GM21529 (cell line): ENCODE results near the gene CCL15.
"Not testable (repeated sequence)": the region's sequence is repeated elsewhere in the genome, so short reads cannot be mapped to it uniquely, and the experiment has no call there.

Experiments
- ATAC-seq: cut with Tn5 transposase; IDR thresholded peaks from one replicate; pipeline ENCODE4 v1.9.1; 2021; ENCODE audit not compliant: unreplicated experiment

CCL15 gene

GRCh38 chr17:35995346-35995745 lies 6.0 kb downstream of the CCL15 start:
- ATAC-seq, result not testable (repeated sequence)

GRCh38 chr17:35991075-35991474 lies 10.3 kb downstream of the CCL15 start:
- ATAC-seq, result no peak

GRCh38 chr17:35988164-35988563 lies 13.2 kb downstream of the CCL15 start:
- ATAC-seq, result no peak

GRCh38 chr17:35986643-35987042 lies 14.7 kb downstream of the CCL15 start, which contains the start of gene CCL14:
Gene CCL14 (minus strand): TSS chr17:35986729. CDS start chr17:35986649, 80 bp downstream.
- no peak for ATAC-seq

- no peak for ATAC-seq
Measured at GRCh38 chr17:35984140-35984539, 17.2 kb downstream of the CCL15 start.

GRCh38 chr17:35982409-35983191 lies 18.8 kb downstream of the CCL15 start:
- ATAC-seq, result no peak

GRCh38 chr17:35981908-35982330 lies 19.4 kb downstream of the CCL15 start:
- ATAC-seq, result no peak

- ATAC-seq, result no peak
Measured at GRCh38 chr17:35981246-35981645, 20.1 kb downstream of the CCL15 start, which contains the start of gene CCL16. Gene CCL16 (minus strand): TSS chr17:35981497. CDS start chr17:35981420, 77 bp downstream.

GRCh38 chr17:35978346-35978745 lies 23.0 kb downstream of the CCL15 start:
- ATAC-seq, result no peak

- no peak for ATAC-seq
Measured at GRCh38 chr17:35977509-35977908, 23.8 kb downstream of the CCL15 start.

GRCh38 chr17:35973333-35974260 lies 27.8 kb downstream of the CCL15 start:
- no peak for ATAC-seq

GRCh38 chr17:35972945-35973332 lies 28.4 kb downstream of the CCL15 start:
- ATAC-seq, result no peak

GRCh38 chr17:35972535-35972934 lies 28.8 kb downstream of the CCL15 start:
- ATAC-seq, result no peak

GRCh38 chr17:35972066-35972465 lies 29.3 kb downstream of the CCL15 start:
- no peak for ATAC-seq

GRCh38 chr17:35969558-35970380 lies 31.6 kb downstream of the CCL15 start:
- no peak for ATAC-seq

- no peak for ATAC-seq
Measured at GRCh38 chr17:35968520-35969054, 32.8 kb downstream of the CCL15 start.

- ATAC-seq, result no peak
Measured at GRCh38 chr17:35965272-35965671, 36.1 kb downstream of the CCL15 start.

GRCh38 chr17:35963663-35964062 lies 37.7 kb downstream of the CCL15 start:
- no peak for ATAC-seq

GRCh38 chr17:35953720-35954119 lies 47.6 kb downstream of the CCL15 start:
- ATAC-seq, result no peak

GRCh38 chr17:35949401-35949800 lies 52.0 kb downstream of the CCL15 start:
- no peak for ATAC-seq

GRCh38 chr17:35948092-35948491 lies 53.3 kb downstream of the CCL15 start:
- ATAC-seq, result no peak
